ENCODE results near the gene ULK4.
"Not testable (repeated sequence)": the region's sequence is repeated elsewhere in the genome, so short reads cannot be mapped to it uniquely, and the experiment has no call there.

- not testable (repeated sequence) for TF ChIP-seq CTCF (IDR thresholded peaks at IDR 0.05; ENCODE audit: low read depth, low read length, poor library complexity, severe bottlenecking); EZH2phosphoT487 (IDR thresholded peaks at IDR 0.05; ENCODE audit: borderline replicate concordance, low read length)
Observed at GRCh38 chr3:41709213-41709612, 252.7 kb downstream of the ULK4 start.

Data from DOHH2 (cell line).